ENCODE results near the gene MAST1.
A peak's percentile ranks its signal among the peaks of the same experiment; 100 is the strongest.
"Not testable (repeated sequence)": the region's sequence is repeated elsewhere in the genome, so short reads cannot be mapped to it uniquely, and the experiment has no call there.

MAST1 gene

GRCh38 chr19:12891553-12892021 lies 53.3 kb downstream of the MAST1 start:
- no peak for DNase-seq (ENCODE audit: low read depth in 2 of 2)

- DNase-seq (ENCODE audit: low read depth in 2 of 2) = no peak
Measured at GRCh38 chr19:12893582-12893981, 55.3 kb downstream of the MAST1 start.

- no peak for DNase-seq (ENCODE audit: low read depth in 2 of 2)
Measured at GRCh38 chr19:12896460-12896859, 58.1 kb downstream of the MAST1 start.

GRCh38 chr19:12899891-12900518 lies 61.7 kb downstream of the MAST1 start:
- peak; percentile 33 to 41 for DNase-seq (ENCODE audit: low read depth in 2 of 2)

- DNase-seq (ENCODE audit: low read depth in 2 of 2) = no peak
Measured at GRCh38 chr19:12907166-12907565, 68.9 kb downstream of the MAST1 start.

- no peak for DNase-seq (ENCODE audit: low read depth in 2 of 2)
Measured at GRCh38 chr19:12912571-12912970, 74.3 kb downstream of the MAST1 start.

GRCh38 chr19:12913011-12913561 lies 74.8 kb downstream of the MAST1 start:
- no peak for DNase-seq (ENCODE audit: low read depth in 2 of 2)

GRCh38 chr19:12913851-12914690 lies 75.8 kb downstream of the MAST1 start:
- DNase-seq (ENCODE audit: low read depth in 2 of 2) = no peak

GRCh38 chr19:12915860-12916259 lies 77.5 kb downstream of the MAST1 start:
- DNase-seq (ENCODE audit: low read depth in 2 of 2) = not testable (repeated sequence)

- no peak for DNase-seq (ENCODE audit: low read depth in 2 of 2)
Measured at GRCh38 chr19:12918253-12918652, 79.9 kb downstream of the MAST1 start.

GRCh38 chr19:12921047-12921446 lies 82.7 kb downstream of the MAST1 start:
- no peak for DNase-seq (ENCODE audit: low read depth in 2 of 2)

GRCh38 chr19:12922959-12923358 lies 84.6 kb downstream of the MAST1 start:
- no peak for DNase-seq (ENCODE audit: low read depth in 2 of 2)

Measured in stimulated activated CD8-positive, alpha-beta memory T cell treated with anti-CD3 and anti-CD28 coated beads, Interleukin-2, amount 100 ng/mL, for 48 hours (primary cell).